ENCODE results near the gene CAPG.

- TF ChIP-seq SMC3 (IDR thresholded peaks at IDR 0.05; ENCODE audit: low read depth, low read length) (no peak), POLR2A (IDR thresholded peaks at IDR 0.05; ENCODE audit: low read depth, low read length) (no peak), FOS (IDR thresholded peaks at IDR 0.05; ENCODE audit: low read depth, low read length) (no peak), CTCF (conservative IDR thresholded peaks at IDR 0.05; ENCODE audit: low read depth, low read length) (no peak), ELK1 (IDR thresholded peaks at IDR 0.05; ENCODE audit: borderline replicate concordance, low read depth, low read length) (no peak), RCOR1 (IDR thresholded peaks at IDR 0.05; ENCODE audit: insufficient replicate concordance, low read length) (no peak)
Observed at GRCh38 chr2:85394976-85395375, 15.2 kb downstream of the CAPG start.

All from IMR-90 (cell line).